ENCODE data around the gene ZXDC.

Gene ZXDC

DNA sequence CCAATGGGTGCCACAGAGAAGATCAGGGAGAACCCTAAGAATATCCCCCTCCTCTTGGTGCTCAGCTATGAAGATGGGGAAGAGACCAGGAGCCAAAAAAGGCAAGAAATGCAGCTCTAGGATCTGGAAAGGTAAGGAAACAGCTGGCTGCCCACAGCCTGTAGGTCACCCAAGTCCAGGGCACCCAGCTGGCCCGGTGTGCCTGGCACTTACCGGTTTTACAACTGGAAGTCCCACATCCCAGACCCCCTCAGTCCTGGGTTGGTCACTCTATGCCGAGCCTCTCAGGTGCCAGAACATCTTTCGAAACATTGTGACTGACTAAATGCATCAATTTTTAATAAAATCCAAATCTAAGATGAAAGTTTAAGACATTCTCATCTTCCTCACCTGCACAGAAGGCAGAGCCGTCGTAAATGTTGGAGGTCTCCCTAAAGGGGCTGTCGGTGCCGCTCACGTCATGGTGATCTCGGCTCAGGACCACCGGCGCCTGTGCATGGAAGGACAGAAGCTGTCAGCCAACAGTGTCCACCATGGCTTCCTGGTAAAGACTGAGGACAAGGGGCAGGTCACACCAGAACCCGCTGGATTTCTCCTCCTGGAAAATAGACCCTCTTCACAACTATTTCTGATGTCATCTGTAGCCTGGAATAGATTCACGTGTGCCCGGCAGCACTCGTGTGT is 13.3 kb upstream of the ZXDC start:
- no peak for DNase-seq

DNA sequence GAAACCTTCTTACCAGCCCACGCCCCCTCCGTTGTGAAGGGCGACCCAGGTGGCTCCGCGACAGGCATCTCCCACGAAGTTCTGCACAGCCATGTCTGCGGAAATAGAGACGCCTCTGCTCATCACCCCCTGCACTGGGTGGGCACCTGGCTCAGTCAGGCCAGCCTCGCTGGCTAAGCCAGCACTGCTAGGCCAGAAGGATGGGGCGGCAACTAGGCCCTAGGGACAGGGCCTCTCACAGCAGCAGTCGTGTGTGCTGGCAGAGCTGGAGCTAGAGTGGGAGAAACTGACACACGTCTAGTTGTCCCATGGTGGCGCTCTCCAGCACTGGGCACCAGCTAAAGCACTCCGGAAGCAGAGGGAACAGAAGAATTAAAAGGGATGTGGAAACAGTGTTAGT is 12.5 kb upstream of the ZXDC start:
- no peak for DNase-seq

DNA sequence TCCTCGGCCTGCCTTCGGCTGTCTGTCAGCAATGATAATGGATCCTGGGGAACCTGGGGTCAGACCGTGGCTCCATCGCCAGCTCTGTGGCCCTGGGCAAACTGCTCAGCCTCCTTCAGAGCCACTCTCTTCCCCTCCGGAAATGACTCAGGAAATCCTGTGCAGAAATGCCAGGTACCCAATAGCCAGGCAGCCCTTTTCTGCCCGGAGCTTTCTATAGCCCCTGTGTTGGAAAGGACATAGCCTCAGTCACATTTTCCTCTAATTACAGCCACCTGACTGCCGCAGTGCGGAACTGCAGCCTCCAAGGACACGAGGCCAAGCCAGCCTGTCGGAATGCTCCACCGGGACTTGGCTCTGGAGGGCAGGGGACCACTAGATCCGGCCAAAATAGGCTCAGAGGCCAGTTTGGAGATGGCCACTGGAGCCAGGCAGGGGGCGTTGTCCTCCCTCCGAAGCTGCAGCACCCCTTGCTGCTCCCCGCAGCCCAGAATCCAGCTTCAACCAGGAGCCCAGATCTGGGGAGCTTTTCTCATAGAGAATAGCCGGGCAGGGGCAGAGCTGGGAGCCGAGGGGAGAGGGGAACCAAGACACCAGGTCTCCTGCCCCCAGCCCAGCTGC is 11.6 kb upstream of the ZXDC start:
- DNase-seq, result no peak

DNA sequence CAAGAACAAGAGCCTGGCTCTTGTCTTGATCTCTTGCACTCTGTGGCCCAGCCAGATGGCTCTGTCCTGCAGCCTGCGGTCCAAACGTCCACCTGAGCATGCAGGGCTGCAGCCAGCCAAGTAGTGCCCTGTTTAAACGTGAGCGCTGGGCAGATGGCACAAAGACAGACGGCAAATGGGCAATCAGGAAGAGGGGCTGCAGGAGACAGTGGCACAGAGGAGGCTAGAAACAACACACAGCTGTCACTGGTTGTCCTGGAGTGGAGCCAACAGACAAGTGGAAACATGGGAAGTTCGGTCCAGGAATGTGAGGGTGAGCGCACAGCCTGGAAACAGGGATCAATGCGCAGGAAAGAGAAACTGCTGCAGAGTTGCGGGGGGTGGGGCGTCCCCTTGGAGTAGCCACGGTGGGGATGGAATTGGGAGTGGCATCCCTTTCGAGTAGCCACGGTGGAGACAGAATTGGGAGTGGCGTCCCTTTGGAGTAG is 10.7 kb upstream of the ZXDC start:
- DNase-seq, result no peak

DNA sequence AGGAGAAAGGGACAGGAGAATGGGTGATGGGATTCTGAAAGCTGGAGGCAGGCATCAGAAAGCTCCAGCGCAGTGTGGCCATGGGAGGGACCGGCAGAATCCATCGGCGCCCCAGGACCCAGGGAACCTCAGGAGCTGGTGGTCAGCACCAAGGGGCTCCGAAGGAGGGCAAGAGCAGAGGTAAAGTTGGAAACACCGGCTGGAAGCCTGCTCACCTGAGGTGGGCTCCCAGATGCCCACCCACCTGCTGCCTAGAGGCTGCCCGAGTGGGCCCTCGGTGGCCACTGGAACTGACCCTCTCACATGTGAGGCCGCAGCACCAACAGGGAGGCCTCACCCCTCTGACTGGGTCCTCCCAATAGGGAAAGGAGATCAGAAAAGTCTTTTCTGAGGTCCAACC is 10.3 kb upstream of the ZXDC start:
- no peak for DNase-seq

DNA sequence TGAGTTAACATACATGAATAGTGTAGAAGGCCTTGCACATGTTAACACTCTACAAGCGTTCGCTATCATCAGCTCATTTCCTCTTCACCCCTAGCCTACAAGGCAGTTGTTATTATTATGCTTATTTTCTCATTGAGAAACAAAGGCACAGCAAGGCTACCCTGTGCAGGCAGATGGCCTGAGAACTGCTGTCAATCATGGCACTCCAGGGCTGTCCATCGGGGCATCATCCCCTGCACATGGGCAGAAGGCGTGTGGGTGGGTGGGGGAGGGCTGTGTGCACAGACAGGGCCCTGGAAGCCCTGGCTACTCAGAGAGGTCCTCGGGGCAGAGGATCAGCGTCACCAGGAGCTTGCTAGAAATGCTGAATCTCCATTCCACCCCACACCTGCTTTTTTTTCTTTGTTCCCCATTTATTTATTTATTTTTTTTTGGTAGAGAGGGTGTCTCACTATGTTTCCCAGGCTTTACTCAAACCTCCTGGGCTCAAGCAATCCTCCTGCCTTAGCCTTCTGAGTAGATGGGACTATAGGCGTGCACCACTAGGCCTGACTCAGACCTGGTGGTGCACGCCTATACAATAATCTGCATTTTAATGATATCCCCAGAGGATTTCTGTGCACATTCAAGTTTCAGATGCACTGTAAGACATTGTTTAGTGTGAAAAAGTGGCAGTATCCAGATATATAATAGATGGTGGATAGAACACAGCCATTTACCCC is 9.6 kb upstream of the ZXDC start:
- DNase-seq, result no peak

DNA sequence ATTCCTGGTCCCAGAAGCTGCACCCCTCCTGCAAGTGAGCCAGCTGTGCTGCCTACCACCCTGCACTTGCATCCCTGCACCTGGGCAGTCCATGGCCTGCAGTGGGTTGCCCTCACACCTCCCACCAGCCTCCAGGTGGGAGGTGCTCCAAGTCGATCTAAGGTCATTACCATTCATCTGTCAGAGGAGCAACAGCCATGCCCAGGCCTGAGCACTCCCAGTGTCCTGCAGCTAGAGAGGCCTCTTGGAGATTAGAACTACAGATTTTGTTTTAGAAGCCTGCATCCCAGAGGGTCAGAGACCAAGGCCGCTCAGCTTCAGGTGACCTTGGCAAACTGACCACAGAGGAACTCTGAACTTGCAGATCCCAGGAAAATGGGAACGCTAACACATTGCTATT is 9.0 kb upstream of the ZXDC start:
- DNase-seq, result no peak

DNA sequence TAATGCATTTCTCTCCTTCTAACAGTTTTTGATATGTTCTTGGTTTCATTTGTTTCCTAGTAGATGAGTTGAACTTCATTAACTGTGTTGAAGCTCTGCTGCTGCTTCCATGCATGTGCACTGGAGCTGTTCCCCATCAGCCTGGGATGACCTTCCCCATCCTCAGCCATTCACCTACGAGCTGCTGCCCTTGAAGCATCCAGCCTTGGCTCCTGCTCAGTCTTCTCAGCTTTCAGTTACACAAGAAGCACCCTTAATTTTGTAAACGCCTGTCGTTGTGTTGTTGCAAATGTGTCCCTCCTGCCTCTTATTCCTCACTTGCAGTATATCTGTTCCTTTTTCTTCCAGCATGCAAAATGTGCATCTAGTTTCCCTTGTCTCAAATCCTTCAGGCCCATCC is 8.5 kb upstream of the ZXDC start:
- DNase-seq, result no peak

DNA sequence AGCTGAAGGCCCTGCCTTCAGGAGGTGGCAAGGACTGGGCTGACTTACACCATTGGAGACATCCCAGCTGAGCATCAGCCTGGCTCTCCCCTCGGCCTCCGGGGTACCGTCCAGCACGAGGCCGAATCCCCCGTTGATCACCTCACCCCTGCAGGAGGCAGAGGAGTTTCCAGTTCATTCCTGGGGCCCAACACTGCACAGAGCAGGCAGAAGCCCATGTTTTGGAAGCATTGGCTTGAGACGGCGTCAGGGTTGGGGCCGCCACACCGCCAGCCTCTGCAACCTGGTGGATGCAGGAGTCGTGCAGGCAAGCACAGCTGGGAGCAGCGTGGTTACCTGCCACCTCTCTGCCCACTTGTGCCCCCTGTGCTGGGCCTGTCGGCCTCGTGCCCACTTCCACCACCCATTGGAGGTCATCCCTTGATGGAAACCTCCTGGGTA is 7.7 kb upstream of the ZXDC start:
- DNase-seq, result no peak

DNA sequence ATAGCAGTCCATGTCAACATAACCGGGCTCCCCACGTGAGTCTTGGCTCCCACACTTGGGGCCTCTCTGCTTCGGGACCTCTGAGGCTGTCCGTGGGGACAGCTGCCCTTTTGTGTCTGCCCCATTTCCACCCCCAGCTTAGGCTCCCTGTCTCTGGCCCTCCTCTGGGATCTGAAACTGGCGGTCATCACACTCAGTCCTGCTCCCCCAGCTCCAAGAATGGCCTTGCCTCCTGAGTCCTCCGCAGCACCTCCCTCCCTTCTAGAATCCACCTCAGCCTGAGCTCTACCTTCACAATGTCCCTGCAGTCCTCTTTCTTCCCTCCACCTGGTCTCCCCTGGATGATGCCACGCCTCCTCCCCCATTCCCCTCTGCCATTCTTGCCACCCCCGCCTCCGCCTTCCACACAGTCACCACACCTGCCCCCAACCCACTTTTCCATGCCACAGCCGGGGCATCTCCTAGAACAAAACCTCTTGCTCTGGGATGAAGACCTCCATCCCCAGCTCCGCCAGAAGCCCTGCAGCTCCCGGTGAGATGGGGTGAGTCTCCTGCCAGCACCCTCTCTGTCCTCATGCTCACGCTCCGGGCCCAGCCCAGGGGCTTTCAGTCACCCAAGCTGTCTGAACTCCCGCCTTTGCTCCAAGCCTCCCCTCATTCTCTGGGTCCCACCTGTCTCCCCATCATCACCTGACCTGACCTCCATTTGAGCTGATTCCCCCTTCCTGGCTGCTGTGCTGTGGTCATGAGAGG is 7.0 kb upstream of the ZXDC start:
- DNase-seq, result no peak

DNA sequence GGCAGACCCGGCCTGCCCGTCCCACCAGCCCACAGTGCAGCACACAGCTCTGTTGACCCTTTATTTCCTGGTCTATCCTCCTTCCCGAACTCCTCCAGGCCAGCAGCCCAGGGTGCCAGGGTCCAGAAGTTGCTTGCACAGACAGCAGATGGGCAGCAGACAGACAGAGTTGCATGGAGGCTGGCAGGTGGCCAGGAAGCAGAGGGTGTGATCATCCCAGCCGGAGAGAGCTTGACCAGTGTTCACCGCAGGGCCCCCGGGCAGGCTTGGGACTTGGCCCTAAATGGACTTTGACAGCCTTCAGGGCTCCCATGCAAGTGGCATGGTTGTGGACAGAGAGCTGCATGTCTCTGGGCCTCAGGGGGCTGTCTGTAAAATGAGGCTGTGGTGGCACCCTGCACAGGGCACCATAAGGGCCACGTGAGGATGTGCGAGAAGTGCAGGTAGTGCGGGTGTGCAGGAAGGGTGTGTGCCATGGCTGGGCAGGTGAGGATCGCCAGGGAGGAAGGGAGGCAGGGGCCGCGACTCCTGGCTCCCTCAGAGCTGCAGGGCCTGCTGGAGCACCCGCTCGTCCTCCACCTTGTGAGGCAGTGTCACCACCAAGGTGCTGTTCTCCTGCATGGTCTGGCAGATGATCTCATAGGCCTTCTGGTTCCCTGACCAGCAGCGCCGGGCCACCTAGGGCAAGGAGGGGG is 6.3 kb upstream of the ZXDC start:
- no peak for DNase-seq

DNA sequence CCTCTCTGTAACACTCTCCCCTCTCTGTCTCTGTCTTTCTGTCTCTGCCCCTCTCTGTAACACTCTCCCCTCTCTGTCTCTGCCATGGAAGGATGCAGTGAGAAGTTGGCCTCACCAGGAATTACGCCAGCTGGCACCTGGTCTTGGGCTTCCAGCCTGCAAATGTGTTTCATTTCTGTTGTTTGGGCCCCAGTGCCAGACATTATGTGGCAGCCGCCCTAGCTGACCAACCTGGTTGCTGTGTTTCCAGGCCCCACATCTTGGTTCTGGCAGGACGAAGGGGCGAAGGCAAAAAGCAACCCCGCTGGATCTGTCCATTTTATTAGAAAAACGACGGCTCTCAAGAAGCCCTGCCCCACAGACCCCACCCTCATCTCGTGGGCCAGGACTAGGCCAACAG is 5.2 kb upstream of the ZXDC start:
- DNase-seq, result no peak

DNA sequence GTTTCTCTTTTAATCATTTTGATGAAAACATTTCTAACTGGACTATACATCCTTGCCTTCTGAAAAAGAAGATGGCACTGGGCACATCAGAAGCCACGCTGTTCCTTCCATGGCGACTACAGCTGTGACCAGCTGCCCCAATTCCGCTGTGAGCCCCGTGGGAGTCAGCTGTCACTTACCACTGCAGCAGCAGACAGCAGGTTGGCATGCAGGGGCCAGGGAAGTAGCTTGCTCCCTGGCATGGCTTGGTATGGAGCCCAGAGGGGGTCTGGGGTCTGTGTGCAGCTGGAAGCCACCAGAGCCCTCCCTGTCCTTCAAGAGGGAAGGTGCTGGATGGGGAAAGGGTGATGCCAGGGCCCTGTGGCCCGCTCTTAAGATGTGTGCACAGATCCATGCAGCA is 4.5 kb upstream of the ZXDC start:
- no peak for DNase-seq

DNA sequence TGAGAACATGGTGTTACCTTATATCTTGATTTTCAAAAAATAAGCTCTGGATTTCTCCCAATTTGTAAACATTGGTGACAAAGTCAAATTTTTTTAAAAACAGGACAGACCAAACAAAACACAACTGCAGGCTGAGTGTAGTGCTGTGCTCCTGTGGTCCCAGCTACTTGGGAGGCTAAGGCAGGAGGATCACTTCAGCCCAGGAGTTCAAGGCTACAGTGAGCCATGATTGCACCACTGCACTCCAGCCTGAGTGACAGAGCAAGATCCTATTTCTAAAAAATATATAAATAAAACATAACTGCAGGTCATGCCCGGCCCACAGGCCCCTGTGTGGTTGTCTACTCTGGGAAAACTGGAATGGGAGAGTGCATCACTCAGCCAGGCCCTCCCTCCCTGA is 4.0 kb upstream of the ZXDC start:
- DNase-seq, result no peak

DNA sequence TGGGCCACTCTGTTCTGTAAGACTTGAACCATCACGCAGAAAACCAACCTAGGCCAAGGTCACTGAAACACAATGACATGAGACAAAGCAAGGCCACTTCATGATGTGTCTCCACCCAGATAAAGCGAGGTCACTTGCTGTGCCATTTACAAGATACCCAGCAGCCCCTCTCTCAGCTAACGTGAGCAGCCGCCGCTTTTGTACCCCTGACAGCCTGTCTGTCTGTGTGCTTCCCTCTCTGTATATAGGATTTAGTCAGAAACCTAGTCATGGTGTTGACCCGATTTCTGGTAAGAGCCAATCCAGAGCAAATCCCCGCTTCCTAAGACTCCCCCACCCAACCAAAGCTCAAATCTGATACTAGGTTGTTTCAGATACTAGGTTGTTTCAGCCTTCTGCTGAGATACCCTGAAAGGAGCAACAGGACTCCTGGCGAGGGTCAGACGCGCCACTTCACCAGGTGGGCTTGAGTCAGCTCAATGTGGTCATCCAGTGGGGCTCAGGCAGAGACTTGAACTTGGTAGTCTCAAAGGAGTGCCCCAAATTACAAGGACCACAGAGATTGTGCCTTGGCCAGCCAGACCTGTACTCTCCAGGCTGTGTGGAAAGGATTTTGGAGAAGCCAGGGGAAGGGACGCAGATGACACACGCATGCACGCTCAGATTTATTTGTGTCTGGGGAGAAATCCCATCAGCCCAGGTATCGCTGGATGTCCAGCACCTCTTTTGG is 3.1 kb upstream of the ZXDC start:
- no peak for DNase-seq

DNA sequence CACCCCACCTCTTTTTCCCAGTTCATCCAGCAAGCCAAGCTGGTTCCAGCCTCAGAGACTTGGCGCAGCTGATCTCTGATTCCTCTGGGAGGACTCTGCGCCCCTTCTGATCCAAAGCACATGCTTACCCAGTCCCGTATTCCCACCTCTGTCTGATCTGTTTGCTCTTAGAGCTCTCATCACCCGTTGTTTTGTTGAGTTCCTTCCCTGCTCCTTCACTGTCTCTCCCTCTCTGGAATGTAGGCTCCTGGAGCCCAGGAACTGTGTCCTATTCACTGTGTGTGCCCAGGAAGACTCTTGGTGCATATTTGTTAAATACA is 1.3 kb upstream of the ZXDC start:
- DNase-seq, result no peak

DNA sequence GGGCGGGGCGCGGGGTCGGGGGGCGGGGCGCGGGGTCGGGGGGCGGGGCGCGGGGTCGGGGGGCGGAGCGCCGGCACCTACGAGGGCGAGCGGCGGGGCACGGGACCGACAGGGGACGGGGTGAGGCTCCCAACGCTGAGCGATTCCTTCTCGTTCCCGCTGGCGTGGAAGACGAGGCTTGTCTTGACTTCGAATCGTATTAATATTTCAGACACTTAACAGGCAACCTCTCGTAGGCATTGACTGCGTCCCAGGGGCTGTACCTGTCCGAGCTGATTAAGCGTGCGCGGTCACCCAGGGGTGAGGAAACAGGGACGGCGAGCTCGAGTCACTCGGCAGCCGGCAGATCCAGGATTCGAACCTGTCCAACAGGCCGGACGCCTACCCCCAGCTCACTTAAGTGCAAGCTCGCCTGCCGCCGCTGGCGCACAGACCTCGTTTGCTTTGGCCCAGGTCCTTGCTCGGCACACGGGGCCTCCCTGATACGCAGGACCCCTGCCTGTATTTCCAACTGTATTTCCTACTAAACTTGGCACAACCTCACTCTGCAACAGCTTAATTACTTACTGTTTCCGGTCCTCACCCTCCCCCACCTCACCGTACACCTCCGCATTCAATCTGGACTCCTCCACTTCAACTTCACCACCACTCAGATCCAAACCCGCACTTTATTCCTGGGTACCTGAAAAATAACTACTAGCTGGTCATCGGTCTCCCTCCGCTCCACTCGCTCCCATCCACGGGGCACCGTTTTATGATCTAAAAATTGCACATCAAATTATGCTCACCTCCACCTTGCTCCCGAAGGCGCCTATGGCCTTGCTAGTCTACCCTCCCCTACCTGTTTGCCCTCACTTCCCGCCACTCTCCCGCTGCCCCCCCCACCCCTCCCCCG is 722 bp upstream of the ZXDC start:
- DNase-seq, result peak; percentile 25

DNA sequence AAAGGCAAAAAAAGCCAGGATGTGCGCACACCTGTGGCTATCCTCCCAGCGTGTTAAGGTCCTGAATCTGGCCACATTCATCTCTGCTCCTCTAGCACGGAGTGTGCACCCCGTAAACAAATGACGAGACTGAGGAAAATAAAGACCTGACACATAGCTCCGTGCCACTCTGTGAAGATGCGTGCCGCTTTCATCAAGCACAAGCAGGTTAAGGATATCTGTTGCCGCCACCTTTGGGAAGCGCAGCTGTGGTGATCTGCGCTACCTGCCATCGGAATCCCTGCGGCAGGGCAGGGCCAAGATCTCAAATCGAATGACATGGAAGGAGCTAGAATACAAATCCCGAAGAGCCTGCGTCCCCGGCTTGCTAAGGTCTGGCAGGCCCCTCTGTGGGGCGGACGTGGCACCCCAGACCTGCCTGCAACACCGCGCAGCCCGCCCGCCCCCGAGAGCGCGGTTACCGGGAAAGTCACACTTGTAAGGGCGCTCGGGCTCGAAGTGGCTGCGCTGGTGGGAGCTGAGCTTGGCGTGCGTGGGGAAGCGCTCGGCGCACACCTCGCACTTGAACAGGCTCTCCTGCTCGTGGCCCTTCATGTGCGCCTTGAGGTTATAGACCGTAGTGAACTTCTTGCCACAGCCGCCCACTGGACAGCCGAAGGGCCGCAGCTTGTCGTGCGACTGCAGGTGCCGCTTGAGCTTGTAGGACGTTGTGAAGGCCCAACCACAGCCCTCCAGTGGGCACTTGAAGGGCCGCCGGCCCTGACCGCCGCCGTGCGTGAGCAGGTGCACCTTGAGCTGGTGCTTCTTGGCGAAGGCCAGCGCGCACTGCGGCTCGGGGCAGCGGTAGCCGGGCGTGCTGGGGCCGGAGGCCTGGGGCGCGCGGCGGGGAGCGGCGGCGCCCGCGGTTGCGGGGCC is 936 bp downstream of the ZXDC start:
- DNase-seq, result peak; percentile 22

DNA sequence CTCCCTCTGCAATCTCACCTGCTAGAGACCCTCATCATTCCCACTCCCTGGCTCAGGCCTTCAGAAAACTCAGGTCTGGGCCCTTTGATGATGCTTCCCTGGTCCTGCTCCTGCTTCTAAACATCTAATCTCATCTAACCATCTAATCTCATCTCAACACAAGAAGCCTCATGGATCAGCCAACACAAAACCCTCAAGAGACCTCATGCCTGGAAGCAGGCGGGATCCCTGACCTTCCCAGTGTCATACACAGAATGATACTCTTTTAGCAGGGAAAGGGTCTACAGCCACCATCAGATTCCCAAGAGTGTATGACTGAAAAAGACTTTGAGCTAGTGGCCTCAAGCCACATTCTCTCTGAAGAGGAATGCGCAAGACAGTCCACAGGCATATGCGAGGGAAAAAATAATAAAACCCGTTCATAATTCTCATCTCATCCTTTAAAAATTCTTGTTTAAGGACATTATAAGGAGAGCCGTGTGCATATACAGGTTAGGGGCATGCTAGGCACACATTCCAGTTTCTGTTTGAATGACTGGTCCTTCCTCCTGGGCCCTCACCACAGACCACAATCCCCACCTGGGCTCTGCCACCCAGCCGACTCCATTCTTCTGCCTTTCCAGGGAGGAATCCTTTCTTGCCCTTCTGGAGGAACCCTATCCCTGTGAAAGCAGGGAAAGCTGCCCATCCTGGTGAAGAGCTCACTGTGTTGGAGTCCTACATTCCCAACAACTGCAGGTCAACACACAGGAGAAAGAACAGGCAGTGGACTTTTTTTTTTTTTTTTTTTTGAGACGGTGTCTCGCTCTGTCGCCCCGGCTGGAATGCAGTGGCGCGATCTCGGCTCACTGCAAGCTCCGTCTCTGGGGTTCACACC is 2.2 kb downstream of the ZXDC start:
- no peak for DNase-seq
